ENCODE measurements around the gene GLRA1.

DNA sequence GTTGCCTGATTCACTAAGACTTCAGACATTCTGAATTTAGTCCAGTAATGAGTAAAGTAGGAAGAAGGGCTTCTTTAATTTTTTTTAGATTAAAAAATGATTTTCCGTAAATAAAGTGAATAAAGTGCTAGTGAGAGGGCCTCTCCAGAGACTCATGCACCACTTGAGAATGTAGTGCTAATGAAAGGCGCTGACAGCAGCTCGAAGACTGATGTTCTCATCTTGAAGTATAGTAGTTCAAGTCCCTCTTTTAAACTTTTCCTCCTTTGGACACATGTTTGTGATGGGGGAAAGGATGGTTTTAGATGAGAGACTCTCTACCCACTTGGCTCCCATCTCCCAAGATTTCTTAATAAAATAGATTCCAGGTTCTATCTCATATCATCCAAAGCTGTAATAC lies 104.4 kb downstream of the GLRA1 start:
- TF ChIP-seq POLR2AphosphoS5 (IDR thresholded peaks at IDR 0.05): no peak
- TF ChIP-seq, protein P1, sequence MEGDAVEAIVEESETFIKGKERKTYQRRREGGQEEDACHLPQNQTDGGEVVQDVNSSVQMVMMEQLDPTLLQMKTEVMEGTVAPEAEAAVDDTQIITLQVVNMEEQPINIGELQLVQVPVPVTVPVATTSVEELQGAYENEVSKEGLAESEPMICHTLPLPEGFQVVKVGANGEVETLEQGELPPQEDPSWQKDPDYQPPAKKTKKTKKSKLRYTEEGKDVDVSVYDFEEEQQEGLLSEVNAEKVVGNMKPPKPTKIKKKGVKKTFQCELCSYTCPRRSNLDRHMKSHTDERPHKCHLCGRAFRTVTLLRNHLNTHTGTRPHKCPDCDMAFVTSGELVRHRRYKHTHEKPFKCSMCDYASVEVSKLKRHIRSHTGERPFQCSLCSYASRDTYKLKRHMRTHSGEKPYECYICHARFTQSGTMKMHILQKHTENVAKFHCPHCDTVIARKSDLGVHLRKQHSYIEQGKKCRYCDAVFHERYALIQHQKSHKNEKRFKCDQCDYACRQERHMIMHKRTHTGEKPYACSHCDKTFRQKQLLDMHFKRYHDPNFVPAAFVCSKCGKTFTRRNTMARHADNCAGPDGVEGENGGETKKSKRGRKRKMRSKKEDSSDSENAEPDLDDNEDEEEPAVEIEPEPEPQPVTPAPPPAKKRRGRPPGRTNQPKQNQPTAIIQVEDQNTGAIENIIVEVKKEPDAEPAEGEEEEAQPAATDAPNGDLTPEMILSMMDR (IDR thresholded peaks at IDR 0.05): no peak
- TF ChIP-seq POLR2A (IDR thresholded peaks at IDR 0.05): no peak

Data from prostate gland (tissue), 2 donors.